Neural progenitor cell (in vitro differentiated cells): Measurements from ENCODE around the gene PBX3. TPM values are rescaled to one million over a fixed set of nuclear protein-coding genes. Genes with fewer than 3 reads are reported as not detected.
A peak's percentile ranks its signal among the peaks of the same experiment; 100 is the strongest.

Experiments used
- DNase-seq: peaks from one replicate; pipeline ENCODE4 v3.0.0-alpha.2; 2016; ENCODE audit warnings: low spot score
- H2AFZ ChIP-seq: fragments of 200-600 bp; sonication (generic); replicated peaks from 2 replicates; pipeline ENCODE4 v1.6.1; 2016; ENCODE audit warnings: antibody characterized with exemption
- H3F3A ChIP-seq: fragments of 200-600 bp; sonication (generic); 2 replicates; pipeline ENCODE4 v1.6.1; 2016; ENCODE audit warnings: antibody characterized with exemption, low read depth
- H3K27ac ChIP-seq: fragments of 200-600 bp; sonication (generic); 2 replicates; pipeline ENCODE4 v1.5.1; 2016; ENCODE audit warnings: mild to moderate bottlenecking
- H3K27me3 ChIP-seq: fragments of 200-600 bp; sonication (generic); 2 replicates; pipeline ENCODE4 v1.6.1; 2016; ENCODE audit warnings: mild to moderate bottlenecking, moderate library complexity
- H3K36me3 ChIP-seq: fragments of 200-600 bp; sonication (generic); 2 replicates; pipeline ENCODE4 v1.5.1; 2016
- H3K4me1 ChIP-seq: fragments of 200-600 bp; sonication (generic); 2 replicates; pipeline ENCODE4 v1.6.1; 2016; ENCODE audit warnings: mixed run types
- H3K4me2 ChIP-seq: fragments of 200-600 bp; sonication (generic); 2 replicates; pipeline ENCODE4 v1.6.1; 2016
- H3K4me3 ChIP-seq: fragments of 200-600 bp; sonication (generic); 2 replicates; pipeline ENCODE4 v1.5.1; 2016
- H3K79me2 ChIP-seq: fragments of 200-600 bp; sonication (generic); 2 replicates; pipeline ENCODE4 v1.6.1; 2016; ENCODE audit warnings: low read depth
- H3K9ac ChIP-seq: fragments of 200-600 bp; sonication (generic); 2 replicates; pipeline ENCODE4 v1.6.1; 2016
- H3K9me3 ChIP-seq: fragments of 200-600 bp; sonication (generic); 2 replicates; pipeline ENCODE4 v1.5.1; 2016; ENCODE audit warnings: low read depth
- H4K20me1 ChIP-seq: fragments of 200-600 bp; sonication (generic); 2 replicates; pipeline ENCODE4 v1.6.1; 2016; ENCODE audit warnings: low read depth
- H3K27ac Mint-ChIP-seq: 3 replicates; pipeline ENCODE4 v1.8.0; 2021; ENCODE audit warnings: mixed read lengths
- H3K27me3 Mint-ChIP-seq: 2 replicates; pipeline ENCODE4 v1.8.0; 2022; ENCODE audit warnings: low read depth, mild to moderate bottlenecking, inconsistent platforms, moderate library complexity, mixed read lengths; ENCODE audit not compliant: insufficient read depth
- H3K36me3 Mint-ChIP-seq: 3 replicates; pipeline ENCODE4 v1.8.0; 2021; ENCODE audit warnings: mixed read lengths
- H3K4me1 Mint-ChIP-seq: 3 replicates; pipeline ENCODE4 v1.8.0; 2021; ENCODE audit warnings: mixed read lengths
- H3K4me3 Mint-ChIP-seq: 3 replicates; pipeline ENCODE4 v1.8.0; 2021; ENCODE audit warnings: mild to moderate bottlenecking, moderate library complexity, mixed read lengths
- H3K9me3 Mint-ChIP-seq: 3 replicates; pipeline ENCODE4 v1.8.0; 2020; ENCODE audit warnings: mixed read lengths
- EZH2 ChIP-seq: fragments of 200-600 bp; sonication (generic); IDR thresholded peaks from 2 replicates; pipeline ENCODE4 v1.6.1; 2017; ENCODE audit warnings: antibody characterized with exemption, mild to moderate bottlenecking, moderate library complexity
- EZH2phosphoT487 ChIP-seq: fragments of 200-600 bp; sonication (generic); IDR thresholded peaks from 2 replicates; pipeline ENCODE4 v1.6.1; 2017; ENCODE audit warnings: antibody characterized with exemption
- total RNA-seq: library from RNA; depleted of rRNA; stranded (reverse); fragments of >200 nt; gene quantifications from 2 replicates; pipeline ENCODE4 v1.2.3, GENCODE V29; 2015; ENCODE audit warnings: low replicate concordance
- TF ChIP-seq, protein P1 (sequence below): fragments of 200-600 bp; sonication (generic); IDR thresholded peaks from 2 replicates; pipeline ENCODE4 v1.5.1; 2017; ENCODE audit warnings: antibody characterized with exemption, mild to moderate bottlenecking

The PBX3 gene
- total RNA-seq, 1 donor from 2014 or later: 99.5 TPM

- no peak overlapping the region for H3K4me2 ChIP-seq
- no peak overlapping the region for H2AFZ ChIP-seq
- H3K27ac ChIP-seq: no peak overlapping the region
- Mint-ChIP-seq H3K27ac (peak overlapping the region; percentile 8), H3K36me3 (no peaks in the 10 kb centered on the region), H3K4me1 (peaks cover 8% of the 10 kb centered on the region), H3K27me3 (peaks cover 2% of the 10 kb centered on the region), H3K4me3 (no peak overlapping the region), H3K9me3 (no peaks in the 10 kb centered on the region)
- no peak for TF ChIP-seq EZH2
- TF ChIP-seq EZH2phosphoT487: no peak
- TF ChIP-seq, protein P1, sequence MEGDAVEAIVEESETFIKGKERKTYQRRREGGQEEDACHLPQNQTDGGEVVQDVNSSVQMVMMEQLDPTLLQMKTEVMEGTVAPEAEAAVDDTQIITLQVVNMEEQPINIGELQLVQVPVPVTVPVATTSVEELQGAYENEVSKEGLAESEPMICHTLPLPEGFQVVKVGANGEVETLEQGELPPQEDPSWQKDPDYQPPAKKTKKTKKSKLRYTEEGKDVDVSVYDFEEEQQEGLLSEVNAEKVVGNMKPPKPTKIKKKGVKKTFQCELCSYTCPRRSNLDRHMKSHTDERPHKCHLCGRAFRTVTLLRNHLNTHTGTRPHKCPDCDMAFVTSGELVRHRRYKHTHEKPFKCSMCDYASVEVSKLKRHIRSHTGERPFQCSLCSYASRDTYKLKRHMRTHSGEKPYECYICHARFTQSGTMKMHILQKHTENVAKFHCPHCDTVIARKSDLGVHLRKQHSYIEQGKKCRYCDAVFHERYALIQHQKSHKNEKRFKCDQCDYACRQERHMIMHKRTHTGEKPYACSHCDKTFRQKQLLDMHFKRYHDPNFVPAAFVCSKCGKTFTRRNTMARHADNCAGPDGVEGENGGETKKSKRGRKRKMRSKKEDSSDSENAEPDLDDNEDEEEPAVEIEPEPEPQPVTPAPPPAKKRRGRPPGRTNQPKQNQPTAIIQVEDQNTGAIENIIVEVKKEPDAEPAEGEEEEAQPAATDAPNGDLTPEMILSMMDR: no peak
- DNase-seq: no peak
- no peaks in the 10 kb centered on the region for H3K36me3 ChIP-seq
- peaks cover 11% of the 10 kb centered on the region for H3K4me1 ChIP-seq
- H3K9me3 ChIP-seq: no peaks in the 10 kb centered on the region
- no peak overlapping the region for H3K4me3 ChIP-seq
- no peaks in the 10 kb centered on the region for H3F3A ChIP-seq
- no peaks in the 10 kb centered on the region for H4K20me1 ChIP-seq
- H3K9ac ChIP-seq: no peak overlapping the region
- no peaks in the 10 kb centered on the region for H3K79me2 ChIP-seq
- H3K27me3 ChIP-seq: no peaks in the 10 kb centered on the region
These were observed 253.8 kb downstream of the PBX3 start for GRCh38 chr9:126000731-126001580.

GRCh38 chr9:126001581-126002225 is 254.5 kb downstream of the PBX3 start:
- Histone ChIP-seq H2AFZ (no peak overlapping the region), H3K9ac (no peak overlapping the region), H3K4me2 (no peak overlapping the region), H3K9me3 (no peaks in the 10 kb centered on the region), H3K4me3 (no peak overlapping the region), H3K36me3 (no peaks in the 10 kb centered on the region), H3K27me3 (no peaks in the 10 kb centered on the region), H3K4me1 (peaks cover 11% of the 10 kb centered on the region), H3F3A (no peaks in the 10 kb centered on the region), H3K79me2 (no peaks in the 10 kb centered on the region), H3K27ac (no peak overlapping the region), H4K20me1 (no peaks in the 10 kb centered on the region)
- TF ChIP-seq EZH2: no peak
- TF ChIP-seq EZH2phosphoT487: no peak
- TF ChIP-seq, protein P1: no peak
- DNase-seq: no peak
- Mint-ChIP-seq H3K27ac (no peak overlapping the region), H3K27me3 (peaks cover 2% of the 10 kb centered on the region), H3K36me3 (no peaks in the 10 kb centered on the region), H3K4me3 (no peak overlapping the region), H3K9me3 (peaks cover 4% of the 10 kb centered on the region), H3K4me1 (peaks cover 7% of the 10 kb centered on the region)

DNA sequence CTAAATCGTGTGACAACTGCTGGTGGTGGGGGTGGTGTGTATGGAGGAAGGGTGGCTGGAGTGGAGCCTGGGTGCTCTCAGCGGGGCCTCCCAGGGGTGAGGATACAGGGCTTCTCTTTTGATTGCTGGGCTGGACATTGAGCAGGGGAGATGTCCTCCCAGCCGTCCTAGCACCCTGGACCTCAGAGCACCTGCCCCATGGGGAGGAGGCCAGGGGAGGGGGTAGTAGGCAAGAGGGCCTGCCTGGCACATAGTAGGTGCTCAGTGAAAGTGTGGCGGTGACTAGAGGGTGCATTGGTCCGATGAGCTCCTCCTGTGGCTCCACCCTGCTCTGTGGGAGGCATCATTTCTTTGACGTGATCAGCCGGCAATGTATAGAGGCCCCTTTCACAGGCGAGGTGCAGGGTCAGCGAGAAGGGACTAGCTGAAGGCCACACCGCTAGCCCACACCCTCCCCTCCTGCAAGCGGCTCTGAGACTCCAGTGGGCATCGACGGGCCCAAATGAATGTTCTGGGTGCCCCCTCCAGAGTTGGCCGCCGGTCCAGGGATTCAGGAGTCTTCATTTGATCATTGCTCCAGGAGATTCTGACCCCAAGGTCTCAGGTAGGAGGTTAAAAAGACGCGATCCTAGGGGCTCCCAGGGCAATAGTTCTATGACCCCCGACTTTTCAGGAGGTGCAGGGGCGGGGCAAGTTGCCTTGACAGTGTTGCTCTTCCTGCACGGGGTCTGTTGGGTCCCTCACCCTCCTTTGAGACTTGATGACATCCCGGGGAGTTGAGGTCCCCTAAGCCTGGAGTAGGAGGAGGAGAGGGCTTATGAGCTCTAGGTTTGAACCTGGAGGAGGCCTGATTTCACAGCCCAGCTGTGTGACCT is 255.5 kb downstream of the PBX3 start:
- Mint-ChIP-seq H3K4me3 (no peak overlapping the region), H3K27ac (peak overlapping the region; percentile 63), H3K36me3 (no peaks in the 10 kb centered on the region), H3K4me1 (peaks cover 4% of the 10 kb centered on the region), H3K27me3 (peaks cover 2% of the 10 kb centered on the region), H3K9me3 (peaks cover 14% of the 10 kb centered on the region)
- no peaks in the 10 kb centered on the region for H3K9me3 ChIP-seq
- H3K9ac ChIP-seq: no peak overlapping the region
- H4K20me1 ChIP-seq: no peaks in the 10 kb centered on the region
- no peak overlapping the region for H2AFZ ChIP-seq
- H3K4me1 ChIP-seq: peaks cover 11% of the 10 kb centered on the region
- DNase-seq: no peak
- no peaks in the 10 kb centered on the region for H3K36me3 ChIP-seq
- TF ChIP-seq EZH2 (no peak), EZH2phosphoT487 (no peak)
- TF ChIP-seq, protein P1: no peak
- H3K79me2 ChIP-seq: no peaks in the 10 kb centered on the region
- H3K4me2 ChIP-seq: no peak overlapping the region
- no peaks in the 10 kb centered on the region for H3K27me3 ChIP-seq
- no peak overlapping the region for H3K4me3 ChIP-seq
- H3F3A ChIP-seq: no peaks in the 10 kb centered on the region
- no peak overlapping the region for H3K27ac ChIP-seq
